Mesenteric fat pad (tissue), 1 donor: ENCODE results near the gene STAU1. TPM values are rescaled to one million over a fixed set of nuclear protein-coding genes. Genes with fewer than 3 reads are reported as not detected.

Experiments used
- DNase-seq: peaks from one replicate; pipeline ENCODE4 v3.0.0-alpha.2; 2020; ENCODE audit warnings: low spot score
- total RNA-seq: library from RNA; stranded (reverse); fragmentation: NEBNext Ultra II Directional; extraction: Animal tissue kit (Norgen Biotek cat#: 25700); gene quantifications from one replicate; pipeline ENCODE4 v1.2.1, GENCODE V29; 2021
- donor health status: DM: yes; HTN: yes; CAD: no.

Gene STAU1
- total RNA-seq, 1 donor from 2014 or later = 84.1 TPM

DNA sequence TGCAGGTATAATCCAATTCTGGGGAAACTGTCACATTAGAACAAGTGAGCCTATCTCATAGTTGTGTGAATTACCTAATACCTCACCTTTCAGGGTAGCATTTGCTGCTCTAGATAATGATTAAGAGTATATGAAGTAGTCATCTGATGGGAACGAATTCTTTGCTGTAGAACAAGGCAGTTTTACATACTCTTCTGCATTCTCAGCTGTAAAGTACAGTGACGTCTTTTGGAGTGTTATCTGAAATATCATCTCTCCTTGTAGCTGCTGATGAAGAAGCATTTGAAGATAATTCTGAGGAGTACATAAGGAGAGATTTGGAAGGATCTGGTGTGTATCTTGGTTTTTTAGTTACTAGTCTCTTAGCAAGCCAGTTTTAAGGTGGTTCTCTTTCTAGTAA is 113.6 kb downstream of the STAU1 start:
- no peak for DNase-seq

Other genes with a start within 250 kb of the STAU1 start
- gene CSE1L, start 142.0 kb downstream of the STAU1 start, total RNA-seq = 41.6 TPM
- gene DDX27, start 31.1 kb upstream of the STAU1 start, total RNA-seq = 29.8 TPM
- gene ZNFX1, start 89.7 kb upstream of the STAU1 start, total RNA-seq = 43.4 TPM